Mesothelial cell of epicardium (in vitro differentiated cells): Measurements from ENCODE around the gene PCNX2. TPM values are rescaled to one million over a fixed set of nuclear protein-coding genes. Genes with fewer than 3 reads are reported as not detected.

Experiments used
- DNase-seq, 2 experiments: peaks; one replicate each; pipeline ENCODE4 v3.0.0; 2021; ENCODE audit warnings: low spot score in 2 of 2; ENCODE audit not compliant: unreplicated experiment in 2 of 2
- H3K27ac Mint-ChIP-seq: 2 replicates; pipeline ENCODE4 v1.8.0; 2021; ENCODE audit warnings: mixed read lengths
- H3K27me3 Mint-ChIP-seq: 2 replicates; pipeline ENCODE4 v1.8.0; 2021; ENCODE audit warnings: low read depth, mixed read lengths
- H3K36me3 Mint-ChIP-seq: 2 replicates; pipeline ENCODE4 v1.8.0; 2021; ENCODE audit warnings: mixed read lengths
- H3K4me1 Mint-ChIP-seq: 2 replicates; pipeline ENCODE4 v1.8.0; 2021; ENCODE audit warnings: mixed read lengths
- H3K4me3 Mint-ChIP-seq: 2 replicates; pipeline ENCODE4 v1.8.0; 2021; ENCODE audit warnings: mild to moderate bottlenecking, moderate library complexity, mixed read lengths
- H3K9me3 Mint-ChIP-seq: 2 replicates; pipeline ENCODE4 v1.8.0; 2021; ENCODE audit warnings: mixed read lengths
- CTCF ChIP-seq: fragments of 200-600 bp; sonication (generic); IDR thresholded peaks from one replicate; pipeline ENCODE4 v1.5.0; 2021; ENCODE audit warnings: antibody characterized with exemption; ENCODE audit not compliant: unreplicated experiment
- total RNA-seq: library from RNA; stranded (reverse); gene quantifications from 3 replicates; pipeline ENCODE4 v1.2.1, GENCODE V29; 2021

Gene PCNX2
- total RNA-seq, 1 donor from 2014 or later = 28.4 TPM

- no peaks in the 10 kb centered on the region for H3K9me3 Mint-ChIP-seq
- DNase-seq = no peak
- no peak for TF ChIP-seq CTCF
- peaks cover 16% of the 10 kb centered on the region for H3K36me3 Mint-ChIP-seq
- peaks cover 12% of the 10 kb centered on the region for H3K4me1 Mint-ChIP-seq
- H3K27me3 Mint-ChIP-seq = no peaks in the 10 kb centered on the region
- no peak overlapping the region for H3K27ac Mint-ChIP-seq
- H3K4me3 Mint-ChIP-seq = no peak overlapping the region
Measured at GRCh38 chr1:233251201-233251720, 44.3 kb downstream of the PCNX2 start.

DNA sequence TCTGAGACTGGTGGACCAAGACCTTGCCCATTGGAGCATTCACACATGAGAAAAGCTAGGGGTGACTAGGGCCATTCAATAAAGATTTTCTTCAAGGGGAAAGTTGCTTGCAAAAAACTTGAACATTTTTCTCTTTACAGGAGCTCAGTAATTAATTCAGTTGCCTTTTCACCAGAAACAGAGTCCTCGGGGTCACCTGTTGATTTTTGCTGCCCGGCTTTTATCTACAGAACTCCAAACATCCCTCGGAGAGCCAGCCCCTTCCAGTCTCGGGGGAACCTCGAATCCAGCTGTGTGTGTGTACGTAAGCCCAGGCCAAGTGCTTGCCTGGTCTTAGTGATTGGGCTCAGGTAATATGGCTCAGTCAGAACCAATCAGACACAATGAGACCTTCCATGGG, 47.5 kb downstream of the PCNX2 start:
- Mint-ChIP-seq H3K4me1 (peaks cover 5% of the 10 kb centered on the region), H3K9me3 (no peaks in the 10 kb centered on the region), H3K36me3 (peaks cover 22% of the 10 kb centered on the region), H3K4me3 (no peak overlapping the region), H3K27ac (no peak overlapping the region), H3K27me3 (no peaks in the 10 kb centered on the region)
- no peak for TF ChIP-seq CTCF
- no peak for DNase-seq

DNA sequence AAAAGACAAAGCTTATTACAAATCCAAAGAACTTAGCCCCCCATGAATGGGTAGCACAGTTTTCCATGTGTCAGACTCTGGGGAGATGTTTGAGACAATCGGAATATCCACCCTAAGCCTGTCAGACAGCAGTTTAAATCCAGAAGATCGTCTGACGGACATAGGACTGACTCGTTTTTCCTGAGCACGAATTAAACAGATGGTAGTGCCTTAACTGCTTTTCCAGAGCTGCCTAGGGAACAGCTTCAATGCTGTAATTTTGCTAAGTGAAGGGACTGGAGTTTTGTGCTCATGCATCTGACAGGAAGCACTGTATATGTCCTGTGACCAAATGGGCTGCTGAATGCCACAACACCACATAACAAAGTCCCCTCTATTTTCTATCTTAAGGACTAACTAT, 48.6 kb downstream of the PCNX2 start:
- TF ChIP-seq CTCF = no peak
- no peaks in the 10 kb centered on the region for H3K27me3 Mint-ChIP-seq
- no peaks in the 10 kb centered on the region for H3K9me3 Mint-ChIP-seq
- H3K4me3 Mint-ChIP-seq = no peak overlapping the region
- H3K27ac Mint-ChIP-seq = no peak overlapping the region
- H3K36me3 Mint-ChIP-seq = peaks cover 22% of the 10 kb centered on the region
- no peak for DNase-seq
- peaks cover 15% of the 10 kb centered on the region for H3K4me1 Mint-ChIP-seq

DNA sequence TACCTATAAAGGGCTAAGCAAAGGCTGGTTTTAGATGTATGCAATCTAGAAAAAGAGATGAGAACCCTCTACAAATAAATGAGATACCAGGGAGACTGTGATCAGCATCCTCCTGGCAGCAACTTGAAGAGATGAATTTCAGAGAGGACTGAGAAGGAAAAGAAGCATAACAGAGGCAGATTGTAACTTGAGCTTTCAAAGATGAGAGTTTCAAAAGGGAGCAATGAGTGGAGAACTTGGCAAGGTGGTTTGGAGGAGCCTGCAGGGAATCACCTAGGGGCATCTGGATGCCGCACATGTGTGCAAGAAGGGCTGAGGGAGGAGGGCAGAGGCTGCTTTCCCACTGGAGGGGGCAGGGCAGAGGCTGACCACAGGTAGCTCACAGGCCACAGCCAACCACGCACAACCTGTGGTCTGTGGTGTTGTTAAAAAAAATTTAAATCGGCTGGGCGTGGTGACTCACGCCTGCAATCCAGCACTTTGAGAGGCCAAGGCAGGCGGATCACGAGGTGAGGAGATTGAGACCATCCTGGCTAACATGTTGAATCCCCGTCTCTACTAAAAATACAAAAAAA, 50.2 kb downstream of the PCNX2 start:
- no peak for DNase-seq
- Mint-ChIP-seq H3K9me3 (no peaks in the 10 kb centered on the region), H3K27me3 (no peaks in the 10 kb centered on the region), H3K36me3 (peaks cover 22% of the 10 kb centered on the region), H3K4me1 (peaks cover 31% of the 10 kb centered on the region), H3K27ac (no peak overlapping the region), H3K4me3 (no peak overlapping the region)
- TF ChIP-seq CTCF = no peak

- TF ChIP-seq CTCF = no peak
- DNase-seq = no peak
- Mint-ChIP-seq H3K27ac (no peak overlapping the region), H3K36me3 (peaks cover 14% of the 10 kb centered on the region), H3K4me3 (no peak overlapping the region), H3K4me1 (peaks cover 35% of the 10 kb centered on the region), H3K27me3 (no peaks in the 10 kb centered on the region), H3K9me3 (no peaks in the 10 kb centered on the region)
Measured at GRCh38 chr1:233244183-233244582, 51.3 kb downstream of the PCNX2 start.
